ENCODE measurements around the gene SLC29A4.

Gene SLC29A4

GRCh38 chr7:5332579-5332978 is 49.8 kb downstream of the SLC29A4 start:
- DNase-seq: no peak

GRCh38 chr7:5333121-5334045 is 50.6 kb downstream of the SLC29A4 start:
- DNase-seq: no peak

DNA sequence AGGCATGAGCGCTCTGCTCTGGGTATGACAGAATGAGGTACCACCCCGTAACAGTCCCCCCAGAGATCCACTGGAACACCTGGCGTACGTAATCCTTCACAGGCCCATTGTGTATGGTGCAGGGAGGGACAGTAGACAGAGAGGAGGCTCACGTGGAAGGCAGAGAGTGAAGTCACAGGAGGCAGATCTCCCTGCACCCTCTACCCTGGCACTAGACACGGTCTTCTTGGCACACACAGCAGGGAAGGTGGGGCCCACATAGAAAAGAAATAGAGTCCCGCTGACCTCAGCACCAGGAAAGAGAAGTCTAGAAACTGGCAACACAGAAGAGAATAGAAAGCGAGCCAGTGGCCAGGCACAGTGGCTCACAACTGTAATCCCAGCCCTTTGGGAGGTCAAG is 51.9 kb downstream of the SLC29A4 start:
- no peak for DNase-seq

GRCh38 chr7:5337047-5337446 is 54.3 kb downstream of the SLC29A4 start:
- no peak for DNase-seq

DNA sequence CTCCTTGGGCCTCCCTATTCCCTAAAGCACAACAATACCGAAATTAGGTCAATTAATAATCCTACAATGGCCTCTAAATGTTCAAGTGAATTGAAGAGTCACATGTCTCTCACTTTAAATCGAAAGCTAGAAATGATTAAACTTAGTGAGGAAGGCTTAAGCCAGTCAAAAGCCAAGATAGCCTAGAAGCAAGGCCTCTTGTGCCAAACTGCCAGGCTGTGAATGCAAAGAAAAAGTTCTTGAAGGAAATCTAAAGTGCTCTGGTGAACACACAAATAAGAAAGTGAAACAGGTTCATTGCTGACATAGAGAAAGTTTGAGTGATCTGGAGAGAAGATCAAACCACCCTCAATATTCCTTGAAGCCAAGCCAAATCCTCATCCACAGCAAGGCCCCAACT is 57.2 kb downstream of the SLC29A4 start:
- DNase-seq: no peak

DNA sequence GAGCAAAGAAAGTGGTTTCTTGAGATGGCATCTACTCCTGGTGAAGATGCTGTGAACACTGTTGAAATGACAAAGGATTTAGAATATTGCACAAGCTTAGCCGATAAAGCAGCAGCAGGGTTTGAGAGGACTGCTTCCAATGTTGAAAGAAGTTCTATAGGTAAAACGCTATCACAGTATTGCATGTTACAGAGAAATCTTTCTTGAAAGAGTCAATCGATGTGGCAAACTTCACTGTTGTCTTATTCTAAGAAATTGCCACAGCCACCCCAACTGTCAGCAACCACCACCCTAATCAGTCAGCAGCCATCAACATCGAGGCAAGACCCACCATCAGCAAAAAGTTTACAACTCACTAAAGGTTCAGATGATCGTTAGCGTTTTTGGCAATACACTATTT is 59.9 kb downstream of the SLC29A4 start:
- no peak for DNase-seq

DNA sequence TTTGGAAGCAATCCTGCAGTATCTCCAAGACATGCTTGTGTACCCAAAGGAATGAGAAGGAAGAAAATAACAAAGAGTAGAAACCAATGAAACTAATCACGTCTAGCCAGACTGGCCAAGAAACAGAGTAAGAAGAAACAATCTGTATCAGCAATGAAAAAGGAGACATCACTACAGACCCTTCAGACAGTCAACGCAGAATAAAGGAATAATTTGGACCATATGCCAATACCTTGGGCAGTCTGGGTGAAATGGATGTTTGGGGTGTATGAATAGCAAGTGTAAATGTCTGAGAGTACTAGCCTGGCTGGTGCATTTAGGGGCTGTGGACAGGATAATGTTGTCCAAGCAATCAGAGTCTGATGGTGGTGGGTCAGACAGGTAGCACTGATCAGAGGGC is 61.1 kb downstream of the SLC29A4 start:
- DNase-seq: no peak

GRCh38 chr7:5344342-5344741 is 61.6 kb downstream of the SLC29A4 start:
- DNase-seq: no peak

GRCh38 chr7:5345171-5345570 is 62.4 kb downstream of the SLC29A4 start:
- no peak for DNase-seq

DNA sequence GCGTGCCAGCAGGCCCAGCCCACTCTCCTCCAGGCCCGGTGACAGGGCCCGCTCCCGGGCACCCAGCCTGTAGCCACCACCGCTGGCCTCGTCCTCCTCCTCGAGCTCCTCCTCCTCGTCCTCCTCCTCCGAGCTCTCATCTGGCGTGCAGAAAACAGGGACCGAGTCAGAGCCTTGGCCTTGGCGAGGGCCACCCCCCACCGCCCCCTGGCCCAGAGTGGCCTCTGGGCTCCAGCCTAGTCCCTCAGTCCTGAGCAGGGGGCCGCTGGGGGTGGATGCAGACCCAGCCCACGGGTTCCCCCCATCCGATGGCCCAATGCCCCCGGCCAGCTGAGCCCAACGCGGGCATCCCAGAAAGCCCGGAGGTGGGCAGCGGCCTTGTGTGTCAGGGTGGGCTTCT is 62.9 kb downstream of the SLC29A4 start:
- no peak for DNase-seq

GRCh38 chr7:5348134-5349004 is 65.6 kb downstream of the SLC29A4 start:
- DNase-seq: no peak

DNA sequence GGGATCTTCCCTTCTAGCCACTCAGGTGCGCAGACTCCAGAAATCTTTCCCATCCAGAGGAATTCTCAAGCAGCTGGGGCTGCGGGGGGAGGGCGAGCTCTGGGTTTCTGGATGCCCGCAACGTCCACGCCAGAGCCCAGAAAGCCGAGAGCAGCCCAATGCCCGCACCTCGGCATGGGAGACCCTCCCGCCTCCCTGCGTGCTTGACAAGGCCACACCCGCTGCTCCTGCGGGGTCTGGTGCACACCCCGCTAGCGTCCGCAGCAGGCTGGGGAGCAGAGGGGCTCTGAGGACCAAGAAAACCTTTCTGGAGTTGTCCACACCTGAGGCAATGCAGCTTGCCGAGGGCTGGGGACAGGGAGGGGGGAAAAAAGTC is 66.2 kb downstream of the SLC29A4 start:
- no peak for DNase-seq

GRCh38 chr7:5349437-5350173 is 66.9 kb downstream of the SLC29A4 start:
- no peak for DNase-seq

DNA sequence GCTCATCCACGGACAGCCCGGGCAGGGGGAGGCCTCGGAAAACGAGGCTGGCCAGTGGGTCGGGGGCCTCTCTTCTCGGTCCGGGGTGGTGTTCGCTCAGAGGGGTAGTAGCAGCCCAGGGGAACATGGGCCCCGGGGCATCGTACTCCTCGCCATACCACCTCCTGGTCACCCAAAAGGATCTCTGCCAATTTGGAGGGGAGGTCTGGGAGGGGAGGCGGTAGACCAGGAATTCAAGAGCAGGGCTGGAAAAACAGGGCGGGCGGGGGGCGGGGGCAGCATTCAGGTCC is 67.4 kb downstream of the SLC29A4 start:
- no peak for DNase-seq

DNA sequence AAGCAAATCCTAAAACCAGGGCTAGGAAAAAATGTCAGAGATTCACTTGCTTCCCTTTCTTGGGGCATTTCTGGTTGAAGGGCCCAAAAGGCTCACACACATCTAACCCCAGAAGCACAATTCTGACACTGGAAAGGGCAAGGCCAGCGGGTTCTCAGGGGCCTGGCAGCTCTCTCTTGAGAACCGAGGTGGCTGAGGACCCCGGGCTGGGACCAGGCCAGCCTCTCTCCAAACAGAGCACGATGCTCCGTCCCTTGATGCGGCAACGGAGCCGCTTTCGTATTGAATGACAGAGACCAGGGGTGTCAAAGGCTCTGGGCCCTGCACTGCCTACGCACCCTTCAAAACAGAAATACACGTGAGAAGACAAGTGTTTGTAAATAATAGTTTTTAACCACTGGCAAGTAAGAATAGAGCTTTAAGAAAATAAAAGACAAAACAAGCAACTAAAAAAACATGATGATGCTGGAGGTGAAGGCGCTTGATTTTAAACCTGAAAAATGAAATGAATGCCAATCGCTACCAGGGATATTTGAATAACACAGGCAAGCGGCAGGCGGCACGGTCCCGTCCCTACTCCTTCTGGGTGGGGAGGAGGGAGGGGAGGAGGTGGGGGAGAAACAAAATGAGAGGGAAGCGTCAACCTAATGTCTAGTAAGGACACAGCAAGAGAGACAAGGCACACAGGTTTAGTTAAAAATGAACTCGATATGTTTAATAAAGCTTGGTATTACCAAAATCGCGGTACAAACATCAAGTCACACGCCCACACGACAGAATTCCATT is 68.0 kb downstream of the SLC29A4 start:
- DNase-seq: no peak

DNA sequence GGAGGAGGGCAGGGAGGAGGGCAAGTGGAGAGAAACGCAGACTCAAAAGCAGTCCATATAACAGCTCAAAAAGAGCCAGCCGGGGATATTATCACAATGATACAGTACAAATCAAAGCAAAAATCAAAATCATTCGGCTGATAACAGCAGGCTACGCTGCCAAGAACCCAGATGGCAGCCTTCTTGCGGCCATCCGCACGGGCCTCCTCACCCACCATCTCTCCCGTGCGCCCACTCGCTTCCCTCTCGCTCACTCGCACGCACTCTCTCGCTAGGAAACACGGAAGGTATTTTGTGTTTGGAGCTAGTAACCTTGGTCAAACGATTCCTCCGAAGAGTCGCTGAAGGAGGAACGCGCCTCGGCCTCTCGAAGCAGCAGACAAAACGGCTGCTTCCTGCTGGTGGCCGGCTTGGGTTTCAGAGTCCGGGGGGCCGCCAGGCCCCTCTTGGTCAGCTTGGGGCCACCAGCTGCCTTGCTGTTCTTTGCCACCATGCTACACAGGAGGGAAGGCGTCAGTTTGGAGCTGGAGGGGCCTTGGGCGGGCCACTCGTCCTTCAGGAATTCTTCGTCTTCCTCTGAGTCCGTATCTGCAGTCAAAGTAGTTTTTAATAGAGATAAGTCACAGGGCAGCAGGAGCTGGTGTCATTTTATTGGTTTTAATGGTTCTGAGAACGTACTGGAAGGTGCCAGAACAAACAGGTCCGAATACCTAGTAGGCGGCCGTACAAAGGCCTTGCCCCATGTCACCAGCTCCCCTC is 68.9 kb downstream of the SLC29A4 start:
- no peak for DNase-seq

- no peak for DNase-seq
These were observed 69.8 kb downstream of the SLC29A4 start for GRCh38 chr7:5352440-5353010.

DNA sequence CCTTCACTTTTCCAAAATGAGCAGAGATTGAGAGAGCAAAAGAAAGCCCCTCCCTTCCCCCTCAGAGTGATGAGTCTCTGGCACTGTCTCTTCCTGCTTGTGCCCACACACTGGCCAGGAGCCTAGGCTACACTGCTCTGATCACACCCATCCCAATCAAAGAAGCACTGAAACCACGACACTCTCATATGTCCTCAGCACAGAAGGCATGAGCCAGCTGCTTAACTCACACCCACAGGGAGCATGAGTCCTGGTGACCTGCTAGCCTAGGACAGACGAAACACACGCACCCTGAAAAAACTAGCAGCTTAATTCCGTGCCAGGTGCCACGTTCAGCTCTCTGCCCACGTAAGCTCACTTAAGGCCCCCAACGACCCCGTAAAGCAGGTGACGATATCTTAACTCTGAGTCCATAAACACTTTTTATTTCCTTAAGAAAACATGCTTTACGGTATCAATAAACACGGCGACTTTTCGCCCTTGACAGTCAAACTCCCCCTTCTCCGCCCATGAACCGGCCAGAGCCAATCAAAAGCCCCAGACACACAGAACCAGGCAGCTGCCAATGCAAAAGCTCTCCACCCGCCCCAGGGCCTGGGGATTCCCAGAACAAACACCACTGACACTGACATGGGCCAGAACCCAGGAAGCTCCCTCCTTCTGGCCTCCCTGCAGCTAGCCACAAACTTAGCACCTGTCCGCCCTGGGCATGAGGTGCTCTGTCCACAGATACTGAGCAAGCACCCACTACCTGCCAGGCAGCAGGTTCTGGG is 71.9 kb downstream of the SLC29A4 start:
- peak; percentile 22 to 57 (median 47) for DNase-seq

Measured in suppressor macrophage treated with lipopolysaccharide for 1 hour (primary cell).